ENCODE data around the gene CDC26.
A peak's percentile ranks its signal among the peaks of the same experiment; 100 is the strongest.
"Not testable (repeated sequence)": the region's sequence is repeated elsewhere in the genome, so short reads cannot be mapped to it uniquely, and the experiment has no call there.

The CDC26 gene

GRCh38 chr9:113293285-113293878 is 18.0 kb upstream of the CDC26 start:
- DNase-seq (ENCODE audit: low read depth in 2 of 2), result peak; percentile 51 to 57

GRCh38 chr9:113290052-113290607 is 14.8 kb upstream of the CDC26 start:
- DNase-seq (ENCODE audit: low read depth in 2 of 2), result no peak

GRCh38 chr9:113289091-113289490 is 13.7 kb upstream of the CDC26 start:
- no peak for DNase-seq (ENCODE audit: low read depth in 2 of 2)

- no peak for DNase-seq (ENCODE audit: low read depth in 2 of 2)
These were observed 6.0 kb upstream of the CDC26 start for GRCh38 chr9:113281356-113281755.

- no peak for DNase-seq (ENCODE audit: low read depth in 2 of 2)
These were observed 3.5 kb upstream of the CDC26 start for GRCh38 chr9:113278840-113279239.

- DNase-seq (ENCODE audit: low read depth in 2 of 2), result no peak
These were observed 757 bp downstream of the CDC26 start for GRCh38 chr9:113274474-113275156.

- DNase-seq (ENCODE audit: low read depth in 2 of 2), result no peak
These were observed 5.5 kb downstream of the CDC26 start for GRCh38 chr9:113269871-113270270.

GRCh38 chr9:113269355-113269754 is 6.0 kb downstream of the CDC26 start:
- DNase-seq (ENCODE audit: low read depth in 2 of 2), result no peak

GRCh38 chr9:113267911-113268566 is 7.3 kb downstream of the CDC26 start:
- DNase-seq (ENCODE audit: low read depth in 2 of 2), result no peak

- DNase-seq (ENCODE audit: low read depth in 2 of 2), result no peak
These were observed 9.2 kb downstream of the CDC26 start for GRCh38 chr9:113266174-113266573.

- no peak for DNase-seq (ENCODE audit: low read depth in 2 of 2)
These were observed 13.3 kb downstream of the CDC26 start for GRCh38 chr9:113261917-113262671.

- no peak for DNase-seq (ENCODE audit: low read depth in 2 of 2)
These were observed 17.1 kb downstream of the CDC26 start for GRCh38 chr9:113258282-113258681.

GRCh38 chr9:113257863-113258262 is 17.5 kb downstream of the CDC26 start:
- no peak for DNase-seq (ENCODE audit: low read depth in 2 of 2)

- DNase-seq (ENCODE audit: low read depth in 2 of 2), result no peak
These were observed 19.9 kb downstream of the CDC26 start for GRCh38 chr9:113255438-113255837.

GRCh38 chr9:113254991-113255390 is 20.4 kb downstream of the CDC26 start:
- DNase-seq (ENCODE audit: low read depth in 2 of 2), result no peak

GRCh38 chr9:113250807-113251206 is 24.6 kb downstream of the CDC26 start:
- DNase-seq (ENCODE audit: low read depth in 2 of 2), result no peak

GRCh38 chr9:113249661-113250060 is 25.7 kb downstream of the CDC26 start:
- DNase-seq (ENCODE audit: low read depth in 2 of 2), result not testable (repeated sequence)

GRCh38 chr9:113247640-113248039 is 27.7 kb downstream of the CDC26 start:
- no peak for DNase-seq (ENCODE audit: low read depth in 2 of 2)

- DNase-seq (ENCODE audit: low read depth in 2 of 2), result no peak
These were observed 28.4 kb downstream of the CDC26 start for GRCh38 chr9:113246928-113247327.

GRCh38 chr9:113245894-113246293 is 29.5 kb downstream of the CDC26 start:
- no peak for DNase-seq (ENCODE audit: low read depth in 2 of 2)

GRCh38 chr9:113244556-113244955 is 30.8 kb downstream of the CDC26 start:
- no peak for DNase-seq (ENCODE audit: low read depth in 2 of 2)

- DNase-seq (ENCODE audit: low read depth in 2 of 2), result no peak
These were observed 34.2 kb downstream of the CDC26 start for GRCh38 chr9:113241161-113241560.

Data from fibroblast of skin of left biceps (primary cell).